ENCODE data around the gene MSL1. TPM values are rescaled to one million over a fixed set of nuclear protein-coding genes. Genes with fewer than 3 reads are reported as not detected.

MSL1 gene
- total and polyA plus RNA-seq, 2 donors (not counting 1 experiment from before 2014, with no cell fraction given) = 52.4 to 86.3 TPM

GRCh38 chr17:40087903-40088718, 33.7 kb upstream of the MSL1 start:
- no peaks in the 10 kb centered on the region for H3K27me3 ChIP-seq (ENCODE audit: control insufficient read depth, insufficient read depth, low read length)
- DNase-seq (ENCODE audit: low read depth in 2 of 2) = no peak
- H3K4me3 ChIP-seq (replicated peaks in 1 of 4; ENCODE audit: control extremely low read depth in 1 of 4, insufficient read depth in 1 of 4, low read depth in 3 of 4, low read length in 4 of 4) = no peak overlapping the region

GRCh38 chr17:40089077-40089895, 32.5 kb upstream of the MSL1 start:
- H3K4me3 ChIP-seq (replicated peaks in 1 of 4; ENCODE audit: control extremely low read depth in 1 of 4, insufficient read depth in 1 of 4, low read depth in 3 of 4, low read length in 4 of 4) = no peak overlapping the region
- TF ChIP-seq EZH2 (IDR thresholded peaks at IDR 0.05; ENCODE audit: low read length, missing control alignments) (no peak), CTCF (conservative IDR thresholded peaks at IDR 0.05 in 1 of 2, IDR thresholded peaks at IDR 0.05 in 1 of 2; ENCODE audit: low read depth in 1 of 2, low read length in 2 of 2) (no peak)
- no peak for DNase-seq (ENCODE audit: low read depth in 2 of 2)
- no peaks in the 10 kb centered on the region for H3K27me3 ChIP-seq (ENCODE audit: control insufficient read depth, insufficient read depth, low read length)
- H3K36me3 ChIP-seq (ENCODE audit: control insufficient read depth, insufficient read depth, low read length) = peaks cover 33% of the 10 kb centered on the region
- no peaks in the 10 kb centered on the region for H3K9me3 ChIP-seq (ENCODE audit: control insufficient read depth, insufficient read depth, low read depth, low read length)
- no peak overlapping the region for H2AFZ ChIP-seq (ENCODE audit: low read length)
- H3K9ac ChIP-seq (ENCODE audit: insufficient read depth, low read length) = no peak overlapping the region
- no peak overlapping the region for H3K4me2 ChIP-seq (ENCODE audit: extremely low read depth, insufficient read depth, low read length)
- H3K4me1 ChIP-seq (ENCODE audit: control insufficient read depth, extremely low read depth, insufficient read depth, low read length) = peaks cover 7% of the 10 kb centered on the region
- H3K79me2 ChIP-seq (ENCODE audit: control insufficient read depth, insufficient read depth, low read length) = no peaks in the 10 kb centered on the region
- no peak overlapping the region for H3K27ac ChIP-seq (ENCODE audit: insufficient read depth, low read length)
- H4K20me1 ChIP-seq (ENCODE audit: control insufficient read depth, extremely low read depth, insufficient read depth, low read length) = no peaks in the 10 kb centered on the region

More at GRCh38 chr17:40087903-40088718, 33.7 kb upstream of the MSL1 start:
- peaks cover 29% of the 10 kb centered on the region for H3K36me3 ChIP-seq (ENCODE audit: control insufficient read depth, insufficient read depth, low read length)
- peaks cover 7% of the 10 kb centered on the region for H3K4me1 ChIP-seq (ENCODE audit: control insufficient read depth, extremely low read depth, insufficient read depth, low read length)
- H4K20me1 ChIP-seq (ENCODE audit: control insufficient read depth, extremely low read depth, insufficient read depth, low read length) = no peaks in the 10 kb centered on the region
- TF ChIP-seq CTCF (conservative IDR thresholded peaks at IDR 0.05 in 1 of 2, IDR thresholded peaks at IDR 0.05 in 1 of 2; ENCODE audit: low read depth in 1 of 2, low read length in 2 of 2) (no peak), EZH2 (IDR thresholded peaks at IDR 0.05; ENCODE audit: low read length, missing control alignments) (no peak)
- H3K9ac ChIP-seq (ENCODE audit: insufficient read depth, low read length) = no peak overlapping the region
- no peaks in the 10 kb centered on the region for H3K79me2 ChIP-seq (ENCODE audit: control insufficient read depth, insufficient read depth, low read length)
- H2AFZ ChIP-seq (ENCODE audit: low read length) = no peak overlapping the region
- no peak overlapping the region for H3K27ac ChIP-seq (ENCODE audit: insufficient read depth, low read length)
- no peaks in the 10 kb centered on the region for H3K9me3 ChIP-seq (ENCODE audit: control insufficient read depth, insufficient read depth, low read depth, low read length)
- no peak overlapping the region for H3K4me2 ChIP-seq (ENCODE audit: extremely low read depth, insufficient read depth, low read length)
